ENCODE measurements around the gene VIT.

GRCh38 chr2:36683002-36683401 lies 13.5 kb upstream of the VIT start:
- TF ChIP-seq CTCF (IDR thresholded peaks at IDR 0.05) (no peak), POLR2A (IDR thresholded peaks at IDR 0.05) (no peak)
